ENCODE data around the gene MYMK. TPM values are rescaled to one million over a fixed set of nuclear protein-coding genes. Genes with fewer than 3 reads are reported as not detected.

MYMK gene
- total and polyA plus RNA-seq, 4 experiments from 2014 or later = not detected

GRCh38 chr9:133563291-133563796 lies 38.6 kb upstream of the MYMK start:
- Mint-ChIP-seq H3K27me3 (peaks cover 3 to 5% of the 10 kb centered on the region in 2 donors), H3K9me3 (peaks cover 0 to 2% (median 0%) of the 10 kb centered on the region in 8 donors), H3K4me3 (peak overlapping the region in 2 of 8 donors; percentile 32 to 39), H3K27ac (peak overlapping the region in 3 of 7 donors; percentile 24 to 72 (median 42)), H3K4me1 (peaks cover 0 to 7% (median 2%) of the 10 kb centered on the region in 4 donors), H3K36me3 (no peaks in the 10 kb centered on the region)
- CTCF ChIA-PET (ENCODE audit: partially characterized antibody) = no interaction called here
- Histone ChIP-seq H3K9me3 (ENCODE audit: control insufficient read depth in 1 of 2, low read length in 2 of 2) (no peaks in the 10 kb centered on the region), H3K27ac (ENCODE audit: low read depth, low read length) (no peak overlapping the region), H3K36me3 (ENCODE audit: insufficient read depth, low read length) (no peaks in the 10 kb centered on the region), H3K4me1 (ENCODE audit: insufficient read depth, low read length) (peaks cover 4% of the 10 kb centered on the region), H3K27me3 (ENCODE audit: insufficient read depth, low read length) (no peaks in the 10 kb centered on the region), H3K4me3 (ENCODE audit: low read length in 2 of 2) (no peak overlapping the region)
- intact Hi-C loops (cut with micrococcal nuclease) = no loop called here
- POLR2A ChIA-PET (ENCODE audit: partially characterized antibody) = no interaction called here
- DNase-seq = peak in 1 of 5 donors; percentile 3

GRCh38 chr9:133562611-133563290 lies 38.0 kb upstream of the MYMK start:
- Histone ChIP-seq H3K9me3 (ENCODE audit: control insufficient read depth in 1 of 2, low read length in 2 of 2) (no peaks in the 10 kb centered on the region), H3K27me3 (ENCODE audit: insufficient read depth, low read length) (no peaks in the 10 kb centered on the region), H3K36me3 (ENCODE audit: insufficient read depth, low read length) (no peaks in the 10 kb centered on the region), H3K4me3 (ENCODE audit: low read length in 2 of 2) (no peak overlapping the region), H3K4me1 (ENCODE audit: insufficient read depth, low read length) (peaks cover 4% of the 10 kb centered on the region), H3K27ac (ENCODE audit: low read depth, low read length) (no peak overlapping the region)
- no peak for DNase-seq
- ChIA-PET CTCF (ENCODE audit: partially characterized antibody) (no interaction called here), POLR2A (ENCODE audit: partially characterized antibody) (no interaction called here)
- Mint-ChIP-seq H3K4me3 (no peak overlapping the region), H3K4me1 (peaks cover 0 to 11% (median 2%) of the 10 kb centered on the region in 4 donors), H3K27me3 (peaks cover 5 to 8% of the 10 kb centered on the region in 2 donors), H3K36me3 (no peaks in the 10 kb centered on the region), H3K9me3 (peaks cover 0 to 2% (median 0%) of the 10 kb centered on the region in 8 donors), H3K27ac (peak overlapping the region in 1 of 7 donors; percentile 24)
- intact Hi-C loops (cut with micrococcal nuclease) = no loop called here

DNA sequence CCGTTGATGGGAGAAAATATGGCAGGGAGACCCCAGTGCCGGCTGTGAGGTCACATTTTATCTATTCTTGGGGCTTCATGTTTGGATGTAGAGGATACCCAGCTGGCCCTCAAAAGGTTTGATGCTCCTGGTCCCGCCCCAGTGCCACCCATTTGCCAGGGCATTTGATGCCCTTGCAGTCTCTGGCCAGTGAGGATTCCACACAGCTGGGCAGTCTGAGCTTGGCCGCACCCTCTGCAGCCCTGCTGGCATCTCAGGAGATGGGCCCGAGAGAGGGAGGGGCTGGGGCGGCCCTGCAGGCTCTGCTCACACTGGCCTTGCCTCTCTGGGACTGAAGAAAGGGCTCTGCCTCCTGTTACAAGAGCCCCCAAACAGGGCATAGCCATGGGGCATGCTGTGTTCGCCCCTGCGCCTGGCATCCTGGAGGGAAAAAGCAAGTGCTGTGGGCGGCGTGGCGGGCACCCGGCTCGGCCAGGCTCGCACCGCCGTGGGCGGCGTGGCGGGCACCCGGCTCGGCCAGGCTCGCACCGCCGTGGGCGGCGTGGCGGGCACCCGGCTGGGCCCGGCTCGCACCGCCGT lies 37.3 kb upstream of the MYMK start:
- Histone ChIP-seq H3K36me3 (ENCODE audit: insufficient read depth, low read length) (no peaks in the 10 kb centered on the region), H3K27ac (ENCODE audit: low read depth, low read length) (no peak overlapping the region), H3K4me3 (ENCODE audit: low read length in 2 of 2) (no peak overlapping the region), H3K27me3 (ENCODE audit: insufficient read depth, low read length) (no peaks in the 10 kb centered on the region), H3K9me3 (ENCODE audit: control insufficient read depth in 1 of 2, low read length in 2 of 2) (no peaks in the 10 kb centered on the region), H3K4me1 (ENCODE audit: insufficient read depth, low read length) (peaks cover 4% of the 10 kb centered on the region)
- ChIA-PET CTCF (ENCODE audit: partially characterized antibody) (no interaction called here), POLR2A (ENCODE audit: partially characterized antibody) (no interaction called here)
- intact Hi-C loops (cut with micrococcal nuclease) = no loop called here
- Mint-ChIP-seq H3K27me3 (peaks cover 5 to 8% of the 10 kb centered on the region in 2 donors), H3K4me1 (peaks cover 0 to 11% (median 2%) of the 10 kb centered on the region in 4 donors), H3K9me3 (peaks cover 0 to 2% (median 0%) of the 10 kb centered on the region in 8 donors), H3K4me3 (no peak overlapping the region), H3K27ac (no peak overlapping the region), H3K36me3 (no peaks in the 10 kb centered on the region)
- DNase-seq = no peak

GRCh38 chr9:133560944-133561343 lies 36.2 kb upstream of the MYMK start:
- Mint-ChIP-seq H3K36me3 (no peaks in the 10 kb centered on the region), H3K27me3 (peaks cover 7 to 9% of the 10 kb centered on the region in 2 donors), H3K9me3 (peaks cover 0 to 2% (median 0%) of the 10 kb centered on the region in 8 donors), H3K4me3 (no peak overlapping the region), H3K4me1 (peaks cover 0 to 11% (median 2%) of the 10 kb centered on the region in 4 donors), H3K27ac (no peak overlapping the region)
- no peak overlapping the region for H3K4me3 ChIP-seq (ENCODE audit: low read length in 2 of 2)
- intact Hi-C loops (cut with micrococcal nuclease) = no loop called here
- H3K4me1 ChIP-seq (ENCODE audit: insufficient read depth, low read length) = peaks cover 4% of the 10 kb centered on the region
- H3K27ac ChIP-seq (ENCODE audit: low read depth, low read length) = no peak overlapping the region
- no peaks in the 10 kb centered on the region for H3K9me3 ChIP-seq (ENCODE audit: control insufficient read depth in 1 of 2, low read length in 2 of 2)
- no peaks in the 10 kb centered on the region for H3K36me3 ChIP-seq (ENCODE audit: insufficient read depth, low read length)
- POLR2A ChIA-PET (ENCODE audit: partially characterized antibody) = no interaction called here
- CTCF ChIA-PET (ENCODE audit: partially characterized antibody) = no interaction called here
- no peak for DNase-seq
- H3K27me3 ChIP-seq (ENCODE audit: insufficient read depth, low read length) = no peaks in the 10 kb centered on the region

- Mint-ChIP-seq H3K9me3 (peaks cover 0 to 2% (median 0%) of the 10 kb centered on the region in 8 donors), H3K4me3 (no peak overlapping the region), H3K27me3 (peaks cover 7 to 12% of the 10 kb centered on the region in 2 donors), H3K4me1 (peaks cover 0 to 11% (median 2%) of the 10 kb centered on the region in 4 donors), H3K36me3 (no peaks in the 10 kb centered on the region), H3K27ac (no peak overlapping the region)
- no peak for DNase-seq
- Histone ChIP-seq H3K9me3 (ENCODE audit: control insufficient read depth in 1 of 2, low read length in 2 of 2) (no peaks in the 10 kb centered on the region), H3K4me1 (ENCODE audit: insufficient read depth, low read length) (peaks cover 4% of the 10 kb centered on the region), H3K27ac (ENCODE audit: low read depth, low read length) (no peak overlapping the region), H3K4me3 (ENCODE audit: low read length in 2 of 2) (no peak overlapping the region), H3K36me3 (ENCODE audit: insufficient read depth, low read length) (no peaks in the 10 kb centered on the region), H3K27me3 (ENCODE audit: insufficient read depth, low read length) (no peaks in the 10 kb centered on the region)
- ChIA-PET POLR2A (ENCODE audit: partially characterized antibody) (no interaction called here), CTCF (ENCODE audit: partially characterized antibody) (no interaction called here)
- intact Hi-C loops (cut with micrococcal nuclease) = no loop called here
Observed at GRCh38 chr9:133560311-133560710, 35.6 kb upstream of the MYMK start.

GRCh38 chr9:133558191-133559126 lies 33.7 kb upstream of the MYMK start:
- Mint-ChIP-seq H3K36me3 (no peaks in the 10 kb centered on the region), H3K27me3 (peaks cover 7 to 14% of the 10 kb centered on the region in 2 donors), H3K4me1 (peaks cover 0 to 10% (median 2%) of the 10 kb centered on the region in 4 donors), H3K4me3 (no peak overlapping the region), H3K9me3 (peaks cover 0 to 2% (median 0%) of the 10 kb centered on the region in 8 donors), H3K27ac (peak overlapping the region in 1 of 7 donors; percentile 49)
- H3K4me3 ChIP-seq (ENCODE audit: low read length in 2 of 2) = no peak overlapping the region
- H3K27ac ChIP-seq (ENCODE audit: low read depth, low read length) = no peak overlapping the region
- H3K4me1 ChIP-seq (ENCODE audit: insufficient read depth, low read length) = peaks cover 4% of the 10 kb centered on the region
- no peak for DNase-seq
- ChIA-PET CTCF (ENCODE audit: partially characterized antibody) (no interaction called here), POLR2A (ENCODE audit: partially characterized antibody) (no interaction called here)
- H3K9me3 ChIP-seq (ENCODE audit: control insufficient read depth in 1 of 2, low read length in 2 of 2) = no peaks in the 10 kb centered on the region
- H3K27me3 ChIP-seq (ENCODE audit: insufficient read depth, low read length) = no peaks in the 10 kb centered on the region
- intact Hi-C loops (cut with micrococcal nuclease) = no loop called here
- no peaks in the 10 kb centered on the region for H3K36me3 ChIP-seq (ENCODE audit: insufficient read depth, low read length)

- Histone ChIP-seq H3K27ac (ENCODE audit: low read depth, low read length) (no peak overlapping the region), H3K36me3 (ENCODE audit: insufficient read depth, low read length) (no peaks in the 10 kb centered on the region), H3K27me3 (ENCODE audit: insufficient read depth, low read length) (no peaks in the 10 kb centered on the region), H3K4me1 (ENCODE audit: insufficient read depth, low read length) (no peaks in the 10 kb centered on the region), H3K4me3 (ENCODE audit: low read length in 2 of 2) (no peak overlapping the region), H3K9me3 (ENCODE audit: control insufficient read depth in 1 of 2, low read length in 2 of 2) (no peaks in the 10 kb centered on the region)
- Mint-ChIP-seq H3K4me3 (no peak overlapping the region), H3K27me3 (peaks cover 7 to 14% of the 10 kb centered on the region in 2 donors), H3K9me3 (no peaks in the 10 kb centered on the region), H3K27ac (no peak overlapping the region), H3K4me1 (peaks cover 0 to 4% (median 0%) of the 10 kb centered on the region in 4 donors), H3K36me3 (no peaks in the 10 kb centered on the region)
- ChIA-PET CTCF (ENCODE audit: partially characterized antibody) (no interaction called here), POLR2A (ENCODE audit: partially characterized antibody) (no interaction called here)
- intact Hi-C loops (cut with micrococcal nuclease) = no loop called here
- DNase-seq = no peak
Observed at GRCh38 chr9:133557581-133557980, 32.8 kb upstream of the MYMK start.

All from CD4-positive, alpha-beta memory T cell (primary cell).